Mucosa of descending colon (tissue), 3 donors: ENCODE data around the gene FRMPD2. TPM values are rescaled to one million over a fixed set of nuclear protein-coding genes. Genes with fewer than 3 reads are reported as not detected.

Experiments
- ATAC-seq: fragments of 200-7000 bp; cut with Tn5 transposase; one replicate; pipeline ENCODE4 v1.9.1; 2020; ENCODE audit warnings: mild to moderate bottlenecking, moderate library complexity
- DNase-seq, 3 donors: peaks; one replicate each; pipeline ENCODE4 v3.0.0-alpha.2; 2020
- H3K36me3 ChIP-seq: fragments of 200-600 bp; one replicate; pipeline ENCODE4 v1.8.0; 2021; ENCODE audit warnings: low read depth, mild to moderate bottlenecking
- H3K4me1 ChIP-seq: fragments of 200-600 bp; one replicate; pipeline ENCODE4 v1.8.0; 2021; ENCODE audit warnings: low read depth, mild to moderate bottlenecking
- H3K4me3 ChIP-seq: fragments of 200-600 bp; one replicate; pipeline ENCODE4 v1.8.0; 2021; ENCODE audit warnings: mild to moderate bottlenecking
- H3K9me3 ChIP-seq: fragments of 200-600 bp; one replicate; pipeline ENCODE4 v1.8.0; 2021; ENCODE audit warnings: mild to moderate bottlenecking
- intact Hi-C, 2 donors: fragments of 100-400 bp; cut with DNase I in 1 of 2; cut with micrococcal nuclease in 1 of 2; formaldehyde crosslinking; loops; one replicate each; pipeline versions ENCODE4 v1.11.0 to v1.11.1; 2022; cut with DNase I, micrococcal nuclease
- total RNA-seq, 3 donors: library from RNA; stranded (reverse); fragmentation: NEBNext Ultra II Directional in 2 of 3; extraction: Animal tissue kit (Norgen Biotek cat#: 25700) in 2 of 3; gene quantifications; one replicate each; pipeline versions ENCODE4 v1.2.1 to v1.2.4, GENCODE V29; 2021 to 2023
- TF ChIP-seq, protein P1 (sequence below): fragments of 200-600 bp; IDR thresholded peaks from one replicate; pipeline ENCODE4 v1.8.0; 2022; ENCODE audit warnings: antibody characterized with exemption, mild to moderate bottlenecking
- donor health status: DM: no; HTN: no; CAD: no; lungs with moderate emphysema.
- donor health status: DM: no; HTN: no; CAD: no.
- donor health status: DM: no; HTN: yes; CAD: no.

Gene FRMPD2
- total RNA-seq, 3 donors from 2014 or later: 0.35 to 0.73 TPM; not detected in 1

DNA sequence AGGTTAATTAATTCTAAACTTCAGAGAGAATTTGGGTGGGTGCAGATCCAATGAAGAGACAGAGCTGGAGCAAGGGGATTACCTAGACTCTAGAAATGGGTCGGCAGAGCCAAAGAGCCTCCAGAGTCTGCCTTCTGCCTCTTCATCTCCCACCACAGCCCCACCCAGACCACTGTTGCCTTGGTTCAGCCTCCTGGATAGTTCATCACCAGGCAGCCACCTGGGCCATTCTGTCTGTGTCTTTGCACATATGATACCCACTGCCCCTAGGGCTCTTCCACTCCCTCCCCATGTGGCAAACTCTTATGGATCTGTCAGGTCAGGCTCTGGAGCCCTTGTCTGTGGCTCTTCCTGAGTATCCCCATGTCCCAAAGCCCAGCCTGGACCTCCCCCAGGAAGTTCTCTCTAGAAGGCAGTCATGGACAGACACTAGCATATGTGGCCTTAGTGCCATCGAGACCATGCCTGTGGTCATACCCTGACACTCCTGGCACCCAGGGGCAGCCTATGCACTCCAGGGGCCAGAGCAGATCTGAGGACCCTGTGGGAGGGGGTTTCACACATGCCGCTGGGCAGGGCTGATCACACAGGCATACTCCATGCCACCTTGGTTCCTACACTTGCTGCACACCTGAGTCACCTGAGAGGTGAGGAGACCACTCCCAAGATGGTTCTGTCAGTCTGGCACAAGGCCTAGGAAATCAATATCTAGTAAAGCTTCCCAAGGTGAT lies 41.6 kb downstream of the FRMPD2 start:
- Histone ChIP-seq H3K36me3 (no peaks in the 10 kb centered on the region), H3K4me1 (no peaks in the 10 kb centered on the region), H3K9me3 (no peaks in the 10 kb centered on the region), H3K4me3 (no peak overlapping the region)
- DNase-seq: no peak
- intact Hi-C loops: no loop called here
- ATAC-seq: no peak
- TF ChIP-seq, protein P1, sequence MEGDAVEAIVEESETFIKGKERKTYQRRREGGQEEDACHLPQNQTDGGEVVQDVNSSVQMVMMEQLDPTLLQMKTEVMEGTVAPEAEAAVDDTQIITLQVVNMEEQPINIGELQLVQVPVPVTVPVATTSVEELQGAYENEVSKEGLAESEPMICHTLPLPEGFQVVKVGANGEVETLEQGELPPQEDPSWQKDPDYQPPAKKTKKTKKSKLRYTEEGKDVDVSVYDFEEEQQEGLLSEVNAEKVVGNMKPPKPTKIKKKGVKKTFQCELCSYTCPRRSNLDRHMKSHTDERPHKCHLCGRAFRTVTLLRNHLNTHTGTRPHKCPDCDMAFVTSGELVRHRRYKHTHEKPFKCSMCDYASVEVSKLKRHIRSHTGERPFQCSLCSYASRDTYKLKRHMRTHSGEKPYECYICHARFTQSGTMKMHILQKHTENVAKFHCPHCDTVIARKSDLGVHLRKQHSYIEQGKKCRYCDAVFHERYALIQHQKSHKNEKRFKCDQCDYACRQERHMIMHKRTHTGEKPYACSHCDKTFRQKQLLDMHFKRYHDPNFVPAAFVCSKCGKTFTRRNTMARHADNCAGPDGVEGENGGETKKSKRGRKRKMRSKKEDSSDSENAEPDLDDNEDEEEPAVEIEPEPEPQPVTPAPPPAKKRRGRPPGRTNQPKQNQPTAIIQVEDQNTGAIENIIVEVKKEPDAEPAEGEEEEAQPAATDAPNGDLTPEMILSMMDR: no peak

- DNase-seq (no peak), ATAC-seq (no peak)
- H3K9me3 ChIP-seq: no peaks in the 10 kb centered on the region
- H3K4me3 ChIP-seq: no peak overlapping the region
- no peaks in the 10 kb centered on the region for H3K4me1 ChIP-seq
- TF ChIP-seq, protein P1: no peak
- intact Hi-C loops: no loop called here
- H3K36me3 ChIP-seq: no peaks in the 10 kb centered on the region
Measured at GRCh38 chr10:48231699-48232315, 42.7 kb downstream of the FRMPD2 start.

DNA sequence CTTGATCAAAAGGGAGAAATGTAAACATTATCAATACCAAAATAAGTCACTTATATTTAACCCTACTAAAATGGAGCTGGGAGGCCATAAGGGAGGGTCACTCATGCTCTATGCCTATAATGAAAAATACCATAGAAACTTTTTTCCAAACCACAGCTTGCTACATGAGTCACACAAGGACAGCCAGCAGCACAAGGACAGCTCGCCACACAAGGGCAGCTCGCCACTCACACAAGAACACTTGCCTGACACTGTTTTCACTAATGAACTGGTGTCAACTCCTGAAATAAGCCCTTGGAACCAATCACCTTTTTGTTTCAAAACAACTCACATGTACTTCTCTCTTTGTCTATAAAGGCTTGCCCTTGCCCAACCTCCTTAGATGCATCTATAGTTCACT lies 43.3 kb downstream of the FRMPD2 start:
- H3K36me3 ChIP-seq: no peaks in the 10 kb centered on the region
- TF ChIP-seq, protein P1: no peak
- DNase-seq (no peak), ATAC-seq (no peak)
- H3K9me3 ChIP-seq: no peaks in the 10 kb centered on the region
- intact Hi-C loops: no loop called here
- H3K4me1 ChIP-seq: no peaks in the 10 kb centered on the region
- H3K4me3 ChIP-seq: no peak overlapping the region

DNA sequence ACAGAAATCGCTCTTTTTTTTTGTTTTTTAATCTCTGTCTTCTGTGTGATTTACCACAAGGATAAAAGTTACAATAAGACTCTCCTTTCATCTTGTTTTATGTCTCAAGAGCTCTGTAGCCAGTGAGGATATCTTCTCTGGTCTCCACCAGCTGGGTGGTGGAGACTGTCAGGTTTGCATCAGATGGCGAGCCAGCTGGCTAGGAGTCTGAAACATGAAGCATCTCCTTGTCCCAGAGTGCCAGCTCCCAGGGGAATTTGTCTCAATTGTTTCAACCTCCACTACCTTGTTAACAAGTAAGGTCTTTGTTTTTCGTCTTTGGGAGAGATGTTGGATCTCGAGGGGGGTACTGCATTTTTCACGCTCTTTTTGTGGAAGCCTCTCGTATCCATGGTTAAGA lies 47.3 kb downstream of the FRMPD2 start:
- intact Hi-C loops: no loop called here
- no peak for ATAC-seq
- no peaks in the 10 kb centered on the region for H3K36me3 ChIP-seq
- no peaks in the 10 kb centered on the region for H3K4me1 ChIP-seq
- H3K9me3 ChIP-seq: no peaks in the 10 kb centered on the region
- no peak for DNase-seq
- TF ChIP-seq, protein P1: no peak
- no peak overlapping the region for H3K4me3 ChIP-seq

DNA sequence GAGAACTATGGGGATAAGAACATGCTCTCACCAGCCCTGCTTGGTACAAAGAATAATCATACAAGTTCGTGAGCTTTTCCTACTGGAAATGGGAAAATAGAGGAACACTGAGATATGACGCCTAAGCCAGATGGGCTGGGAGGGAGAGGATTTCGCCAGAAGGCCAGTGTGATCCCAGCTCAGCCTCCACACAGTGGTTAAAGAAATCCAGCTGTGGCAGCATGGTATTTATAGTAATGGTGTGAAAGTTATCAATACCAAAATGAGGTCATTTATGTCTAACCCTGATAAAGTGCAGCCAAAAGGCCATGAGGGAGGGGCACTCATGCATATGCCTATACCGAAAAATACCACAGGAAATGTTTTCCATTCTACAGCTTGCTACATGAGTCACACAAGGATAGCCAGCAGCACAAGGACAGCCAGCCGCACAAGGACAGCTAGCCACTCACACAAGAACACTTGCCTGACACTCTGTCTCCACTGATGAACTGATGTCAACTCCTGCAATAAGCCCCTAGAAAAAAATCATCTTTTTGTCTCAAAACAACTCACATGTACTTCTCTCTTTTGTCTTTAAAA lies 49.4 kb downstream of the FRMPD2 start:
- DNase-seq (no peak), ATAC-seq (no peak)
- Histone ChIP-seq H3K4me1 (no peaks in the 10 kb centered on the region), H3K9me3 (no peaks in the 10 kb centered on the region), H3K36me3 (no peaks in the 10 kb centered on the region), H3K4me3 (no peak overlapping the region)
- intact Hi-C loops: no loop called here
- TF ChIP-seq, protein P1: no peak
